22Rv1 (cell line): ENCODE results near the gene UBE2C.

ENCODE experiments used
- ZFX ChIP-seq: fragments of 450-650 bp; IDR thresholded peaks from 2 replicates; pipeline ENCODE4 v1.6.1; 2017; ENCODE audit warnings: antibody characterized with exemption, borderline replicate concordance
- TF ChIP-seq, protein P1 (sequence below): fragments of 450-650 bp; IDR thresholded peaks from 2 replicates; pipeline ENCODE4 v1.5.1; 2017; ENCODE audit warnings: mild to moderate bottlenecking

GRCh38 chr20:45810191-45810970 is 2.1 kb upstream of the UBE2C start:
- TF ChIP-seq, protein P1, sequence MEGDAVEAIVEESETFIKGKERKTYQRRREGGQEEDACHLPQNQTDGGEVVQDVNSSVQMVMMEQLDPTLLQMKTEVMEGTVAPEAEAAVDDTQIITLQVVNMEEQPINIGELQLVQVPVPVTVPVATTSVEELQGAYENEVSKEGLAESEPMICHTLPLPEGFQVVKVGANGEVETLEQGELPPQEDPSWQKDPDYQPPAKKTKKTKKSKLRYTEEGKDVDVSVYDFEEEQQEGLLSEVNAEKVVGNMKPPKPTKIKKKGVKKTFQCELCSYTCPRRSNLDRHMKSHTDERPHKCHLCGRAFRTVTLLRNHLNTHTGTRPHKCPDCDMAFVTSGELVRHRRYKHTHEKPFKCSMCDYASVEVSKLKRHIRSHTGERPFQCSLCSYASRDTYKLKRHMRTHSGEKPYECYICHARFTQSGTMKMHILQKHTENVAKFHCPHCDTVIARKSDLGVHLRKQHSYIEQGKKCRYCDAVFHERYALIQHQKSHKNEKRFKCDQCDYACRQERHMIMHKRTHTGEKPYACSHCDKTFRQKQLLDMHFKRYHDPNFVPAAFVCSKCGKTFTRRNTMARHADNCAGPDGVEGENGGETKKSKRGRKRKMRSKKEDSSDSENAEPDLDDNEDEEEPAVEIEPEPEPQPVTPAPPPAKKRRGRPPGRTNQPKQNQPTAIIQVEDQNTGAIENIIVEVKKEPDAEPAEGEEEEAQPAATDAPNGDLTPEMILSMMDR, result no peak
- TF ChIP-seq ZFX, result no peak
